ENCODE results near the gene PDIA3. TPM values are rescaled to one million over a fixed set of nuclear protein-coding genes. Genes with fewer than 3 reads are reported as not detected.

The PDIA3 gene
- total and polyA plus RNA-seq, 4 experiments from 2014 or later = 232 to 411 (median 320) TPM

DNA sequence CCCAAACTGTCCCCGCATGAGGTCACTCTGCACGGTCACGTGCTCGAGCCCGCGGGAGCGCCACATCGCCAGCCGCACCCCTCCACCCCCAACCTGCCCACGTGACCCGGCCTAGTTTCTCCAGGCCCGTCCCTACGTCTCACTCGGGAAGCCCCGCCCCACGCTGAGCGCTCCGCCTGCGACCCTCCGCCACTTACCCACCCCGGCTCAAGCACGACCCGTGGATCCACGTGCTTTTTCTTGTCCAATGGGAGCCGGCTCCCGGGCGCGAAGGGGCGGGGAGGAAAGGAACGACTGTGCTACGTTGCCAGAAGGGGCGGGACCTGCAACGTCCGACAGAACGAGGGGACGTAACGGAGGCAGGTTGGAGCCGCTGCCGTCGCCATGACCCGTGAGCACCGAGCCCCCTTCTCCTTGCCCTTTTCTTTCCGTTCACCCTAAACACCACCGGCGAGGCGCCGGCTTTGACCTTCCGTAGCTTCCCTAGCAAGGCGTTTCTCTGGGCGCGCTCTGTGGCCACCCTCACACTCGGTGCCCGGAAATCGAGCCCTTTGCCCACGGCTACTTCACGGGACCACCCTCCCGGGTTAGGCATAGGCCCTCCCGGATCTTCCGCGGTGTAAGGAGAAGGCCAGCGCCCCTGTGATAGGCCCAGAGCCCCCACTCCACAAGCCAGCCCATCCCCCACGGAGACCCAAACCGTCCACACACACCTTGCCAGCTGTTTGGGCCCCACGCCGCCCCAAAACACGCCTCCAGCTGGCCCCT lies 45.9 kb downstream of the PDIA3 start, which contains the start of gene SERF2:
TSS of gene SERF2 (plus strand) at position 328 of the 768 bp plus-strand sequence. CDS start at position 385, 57 bp downstream.
- Mint-ChIP-seq H3K4me3 (peak within 1 kb of the TSS; percentile 93 to 97 (median 96)), H3K9me3 (no peaks in the 10 kb centered on the region), H3K4me1 (peaks cover 20 to 56% (median 37%) of the 10 kb centered on the region in 4 donors), H3K27ac (peak within 1 kb of the TSS; percentile 97 to 99 (median 98)), H3K27me3 (no peaks in the 10 kb centered on the region), H3K36me3 (peaks cover 32 to 52% of the 10 kb centered on the region in 2 donors)
- H3K36me3 ChIP-seq (ENCODE audit: insufficient read depth, low read length) = peaks cover 34% of the 10 kb centered on the region
- CTCF ChIA-PET (ENCODE audit: partially characterized antibody) = interaction anchor here (1.0 to 6.1 kb wide), 3 partner anchors 14 to 22 kb away, joined by 3 to 54 read pairs (median 3); partner anchors contain the start of gene ELL3
- H3K27ac ChIP-seq (ENCODE audit: low read depth, low read length) = peak within 1 kb of the TSS; percentile 100
- no peaks in the 10 kb centered on the region for H3K27me3 ChIP-seq (ENCODE audit: insufficient read depth, low read length)
- H3K4me3 ChIP-seq (ENCODE audit: low read length in 2 of 2) = peak within 1 kb of the TSS; percentile 97
- POLR2A ChIA-PET (ENCODE audit: partially characterized antibody) = interaction anchor here (0.6 to 5.3 kb wide), 12 partner anchors 10 to 462 kb away, joined by 3 to 62 read pairs (median 8); partner anchors contain the start of genes ELL3, HYPK, MFAP1 and SERINC4
- DNase-seq = peak; percentile 97 to 100 (median 98)
- peaks cover 36% of the 10 kb centered on the region for H3K4me1 ChIP-seq (ENCODE audit: insufficient read depth, low read length)
- intact Hi-C loops (cut with micrococcal nuclease) = loop anchor here (1.0 to 2.0 kb wide), 4 partner anchors 8 to 46 kb away; partner anchors contain the start of genes HYPK, MFAP1, PDIA3 and SERINC4
- no peaks in the 10 kb centered on the region for H3K9me3 ChIP-seq (ENCODE audit: control insufficient read depth in 1 of 2, low read length in 2 of 2)

DNA sequence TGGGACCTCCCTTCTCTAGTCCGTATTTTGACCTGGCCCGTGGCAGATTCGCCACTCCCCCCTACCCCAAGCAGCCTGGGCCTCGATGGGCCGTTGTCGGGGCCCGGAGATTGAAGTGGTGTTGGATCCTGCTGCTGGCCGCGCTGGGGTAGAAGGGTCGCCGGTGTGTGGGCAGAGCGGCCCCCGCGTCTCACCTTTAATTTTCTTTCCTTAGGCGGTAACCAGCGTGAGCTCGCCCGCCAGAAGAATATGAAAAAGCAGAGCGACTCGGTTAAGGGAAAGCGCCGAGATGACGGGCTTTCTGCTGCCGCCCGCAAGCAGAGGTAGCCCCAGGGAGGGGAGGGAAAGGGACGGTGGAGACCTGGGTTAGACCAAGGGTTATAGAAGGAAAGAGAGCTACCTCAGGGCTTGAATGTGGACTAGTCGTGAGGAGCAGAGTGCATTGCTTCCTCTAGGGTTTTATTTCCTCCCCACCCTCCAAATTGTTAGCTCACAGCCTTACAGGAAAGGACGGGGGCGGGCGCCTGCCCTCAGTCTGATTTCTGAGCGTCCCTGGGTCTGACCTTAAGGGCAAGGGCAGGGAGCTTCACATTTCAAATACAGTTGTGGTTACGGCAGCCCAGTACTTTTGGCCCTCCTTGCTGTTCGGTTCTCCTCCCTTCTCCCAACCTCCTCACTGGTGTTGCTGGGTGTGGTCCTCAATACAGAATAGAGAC lies 46.7 kb downstream of the PDIA3 start:
- Mint-ChIP-seq H3K27me3 (no peaks in the 10 kb centered on the region), H3K27ac (peak overlapping the region; percentile 97 to 99 (median 98)), H3K9me3 (no peaks in the 10 kb centered on the region), H3K36me3 (peaks cover 32 to 55% of the 10 kb centered on the region in 2 donors), H3K4me1 (peaks cover 20 to 56% (median 37%) of the 10 kb centered on the region in 4 donors), H3K4me3 (peak overlapping the region; percentile 93 to 97 (median 96))
- H3K36me3 ChIP-seq (ENCODE audit: insufficient read depth, low read length) = peaks cover 34% of the 10 kb centered on the region
- ChIA-PET POLR2A (ENCODE audit: partially characterized antibody) (interaction anchor here (0.6 to 5.3 kb wide), 12 partner anchors 10 to 496 kb away, joined by 3 to 62 read pairs (median 8); partner anchors contain the start of genes ELL3, GOLM2, HYPK and MFAP1), CTCF (ENCODE audit: partially characterized antibody) (interaction anchor here (0.5 to 6.1 kb wide), 4 partner anchors 15 to 43 kb away, joined by 3 to 54 read pairs (median 3); partner anchors contain the start of gene ELL3)
- intact Hi-C loops (cut with micrococcal nuclease) = loop anchor here (1.0 to 2.0 kb wide), 4 partner anchors 7 to 47 kb away; partner anchors contain the start of genes HYPK, MFAP1, PDIA3 and SERINC4
- DNase-seq = peak in 4 of 5 donors; percentile 20 to 24 (median 23)
- peak overlapping the region; percentile 100 for H3K27ac ChIP-seq (ENCODE audit: low read depth, low read length)
- H3K27me3 ChIP-seq (ENCODE audit: insufficient read depth, low read length) = no peaks in the 10 kb centered on the region
- peaks cover 36% of the 10 kb centered on the region for H3K4me1 ChIP-seq (ENCODE audit: insufficient read depth, low read length)
- peak overlapping the region; percentile 97 for H3K4me3 ChIP-seq (ENCODE audit: low read length in 2 of 2)
- no peaks in the 10 kb centered on the region for H3K9me3 ChIP-seq (ENCODE audit: control insufficient read depth in 1 of 2, low read length in 2 of 2)

GRCh38 chr15:43793647-43794046 lies 47.4 kb downstream of the PDIA3 start:
- Histone ChIP-seq H3K36me3 (ENCODE audit: insufficient read depth, low read length) (peaks cover 35% of the 10 kb centered on the region), H3K9me3 (ENCODE audit: control insufficient read depth in 1 of 2, low read length in 2 of 2) (no peaks in the 10 kb centered on the region), H3K4me1 (ENCODE audit: insufficient read depth, low read length) (peaks cover 37% of the 10 kb centered on the region), H3K27me3 (ENCODE audit: insufficient read depth, low read length) (no peaks in the 10 kb centered on the region), H3K27ac (ENCODE audit: low read depth, low read length) (peak overlapping the region; percentile 100), H3K4me3 (ENCODE audit: low read length in 2 of 2) (peak overlapping the region; percentile 97)
- ChIA-PET CTCF (ENCODE audit: partially characterized antibody) (interaction anchor here (0.5 to 6.1 kb wide), 4 partner anchors 15 to 44 kb away, joined by 3 to 54 read pairs (median 3); partner anchors contain the start of gene ELL3), POLR2A (ENCODE audit: partially characterized antibody) (interaction anchor here (0.6 to 5.3 kb wide), 10 partner anchors 9 to 495 kb away, joined by 3 to 62 read pairs (median 9); partner anchors contain the start of genes ELL3, GOLM2, HYPK and MFAP1)
- no peak for DNase-seq
- peaks cover 26 to 62% (median 43%) of the 10 kb centered on the region in 4 donors for H3K4me1 Mint-ChIP-seq
- H3K36me3 Mint-ChIP-seq = peaks cover 38 to 61% of the 10 kb centered on the region in 2 donors
- H3K27ac Mint-ChIP-seq = peak overlapping the region; percentile 22 to 98 (median 98)
- peak overlapping the region; percentile 93 to 97 (median 96) for H3K4me3 Mint-ChIP-seq
- H3K9me3 Mint-ChIP-seq = no peaks in the 10 kb centered on the region
- intact Hi-C loops (cut with micrococcal nuclease) = loop anchor here (2.0 kb wide), 1 partner anchor 31 kb away; the partner anchor contains the start of gene MFAP1
- no peaks in the 10 kb centered on the region for H3K27me3 Mint-ChIP-seq

DNA sequence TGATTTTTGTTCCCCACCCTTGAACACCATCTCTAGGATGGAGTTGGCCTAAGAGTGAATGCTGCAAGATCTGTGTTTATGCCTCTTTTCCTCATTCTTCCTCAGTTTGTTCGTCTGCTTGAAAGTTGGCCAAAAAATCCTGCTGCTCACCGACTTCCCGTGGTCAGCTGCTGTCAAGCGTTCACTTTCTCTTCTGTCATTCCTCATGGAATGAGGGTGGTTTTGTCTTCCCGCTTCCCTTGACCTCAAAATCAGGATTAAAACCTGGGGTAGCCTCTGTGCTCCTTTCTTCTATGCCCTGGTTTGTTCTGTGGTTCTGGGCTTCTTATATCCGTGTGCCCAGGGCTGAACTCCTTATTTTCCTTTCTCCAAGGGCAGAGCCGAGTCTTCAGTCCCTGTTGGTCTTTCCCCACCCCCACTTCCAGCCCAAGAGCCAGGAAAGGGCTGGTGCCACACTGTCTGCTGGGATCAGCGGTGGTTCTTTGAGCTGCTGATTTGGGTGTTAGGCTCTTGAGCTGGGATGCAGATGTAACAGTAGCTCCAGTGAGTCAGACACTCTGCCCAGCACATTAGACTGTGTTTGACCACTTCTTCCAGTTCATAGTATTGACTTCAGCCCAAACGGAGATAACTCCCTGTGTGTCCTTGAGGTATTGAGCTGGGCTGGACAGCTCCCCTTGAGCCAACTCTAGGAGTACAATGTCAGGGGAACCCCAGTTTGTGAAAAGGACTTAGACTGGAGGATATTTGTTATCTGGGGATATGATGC lies 48.2 kb downstream of the PDIA3 start:
- peak overlapping the region; percentile 59 to 97 (median 94) for H3K4me3 Mint-ChIP-seq
- peaks cover 44 to 68% of the 10 kb centered on the region in 2 donors for H3K36me3 Mint-ChIP-seq
- ChIA-PET CTCF (ENCODE audit: partially characterized antibody) (interaction anchor here (2.1 to 3.1 kb wide), 2 partner anchors 18 to 24 kb away, joined by 11 read pairs; partner anchors contain the start of gene ELL3), POLR2A (ENCODE audit: partially characterized antibody) (interaction anchor here (1.7 to 5.3 kb wide), 3 partner anchors 17 to 33 kb away, joined by 6 to 54 read pairs (median 28); partner anchors contain the start of genes ELL3 and MFAP1)
- Histone ChIP-seq H3K9me3 (ENCODE audit: control insufficient read depth in 1 of 2, low read length in 2 of 2) (no peaks in the 10 kb centered on the region), H3K27ac (ENCODE audit: low read depth, low read length) (peak overlapping the region; percentile 100), H3K4me1 (ENCODE audit: insufficient read depth, low read length) (peaks cover 45% of the 10 kb centered on the region), H3K27me3 (ENCODE audit: insufficient read depth, low read length) (no peaks in the 10 kb centered on the region), H3K36me3 (ENCODE audit: insufficient read depth, low read length) (peaks cover 43% of the 10 kb centered on the region), H3K4me3 (ENCODE audit: low read length in 2 of 2) (no peak overlapping the region)
- peak overlapping the region; percentile 22 to 98 (median 86) for H3K27ac Mint-ChIP-seq
- no peaks in the 10 kb centered on the region for H3K27me3 Mint-ChIP-seq
- no peaks in the 10 kb centered on the region for H3K9me3 Mint-ChIP-seq
- intact Hi-C loops (cut with micrococcal nuclease) = no loop called here
- H3K4me1 Mint-ChIP-seq = peaks cover 26 to 70% (median 48%) of the 10 kb centered on the region in 4 donors
- no peak for DNase-seq

DNA sequence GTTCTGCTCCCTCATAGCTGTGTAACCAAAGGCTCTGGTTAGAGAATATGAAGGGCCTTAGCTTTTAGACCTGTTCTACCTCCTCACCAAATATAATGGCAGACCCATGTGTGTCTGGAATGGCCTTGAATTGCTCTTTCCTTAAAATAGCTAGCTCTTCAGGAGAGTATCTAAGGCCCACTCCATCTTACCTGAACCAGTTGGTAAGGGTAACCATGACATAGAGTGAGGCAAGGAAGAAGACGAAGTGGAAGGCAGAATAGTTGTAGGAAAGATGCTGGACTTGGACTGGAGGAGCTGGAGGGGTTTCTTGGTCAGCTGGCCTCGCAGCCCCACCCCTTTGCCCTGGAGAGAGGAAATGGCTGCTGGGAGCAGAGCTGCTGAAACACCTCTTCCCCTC lies 49.0 kb downstream of the PDIA3 start:
- ChIA-PET POLR2A (ENCODE audit: partially characterized antibody) (interaction anchor here (0.6 to 5.3 kb wide), 4 partner anchors 29 to 49 kb away, joined by 3 to 28 read pairs (median 5); partner anchors contain the start of genes MFAP1 and PDIA3), CTCF (ENCODE audit: partially characterized antibody) (interaction anchor here (0.7 to 3.1 kb wide), 3 partner anchors 17 to 25 kb away, joined by 3 to 11 read pairs (median 11); partner anchors contain the start of gene ELL3)
- peak overlapping the region; percentile 100 for H3K27ac ChIP-seq (ENCODE audit: low read depth, low read length)
- intact Hi-C loops (cut with micrococcal nuclease) = no loop called here
- H3K4me1 ChIP-seq (ENCODE audit: insufficient read depth, low read length) = peaks cover 52% of the 10 kb centered on the region
- H3K4me3 ChIP-seq (ENCODE audit: low read length in 2 of 2) = no peak overlapping the region
- no peaks in the 10 kb centered on the region for H3K9me3 Mint-ChIP-seq
- no peak overlapping the region for H3K4me3 Mint-ChIP-seq
- H3K27me3 ChIP-seq (ENCODE audit: insufficient read depth, low read length) = no peaks in the 10 kb centered on the region
- no peaks in the 10 kb centered on the region for H3K27me3 Mint-ChIP-seq
- H3K36me3 ChIP-seq (ENCODE audit: insufficient read depth, low read length) = peaks cover 44% of the 10 kb centered on the region
- peak overlapping the region in 5 of 7 donors; percentile 48 to 97 (median 57) for H3K27ac Mint-ChIP-seq
- peaks cover 30 to 77% (median 55%) of the 10 kb centered on the region in 4 donors for H3K4me1 Mint-ChIP-seq
- H3K36me3 Mint-ChIP-seq = peaks cover 47 to 70% of the 10 kb centered on the region in 2 donors
- no peaks in the 10 kb centered on the region for H3K9me3 ChIP-seq (ENCODE audit: control insufficient read depth in 1 of 2, low read length in 2 of 2)
- DNase-seq = no peak

DNA sequence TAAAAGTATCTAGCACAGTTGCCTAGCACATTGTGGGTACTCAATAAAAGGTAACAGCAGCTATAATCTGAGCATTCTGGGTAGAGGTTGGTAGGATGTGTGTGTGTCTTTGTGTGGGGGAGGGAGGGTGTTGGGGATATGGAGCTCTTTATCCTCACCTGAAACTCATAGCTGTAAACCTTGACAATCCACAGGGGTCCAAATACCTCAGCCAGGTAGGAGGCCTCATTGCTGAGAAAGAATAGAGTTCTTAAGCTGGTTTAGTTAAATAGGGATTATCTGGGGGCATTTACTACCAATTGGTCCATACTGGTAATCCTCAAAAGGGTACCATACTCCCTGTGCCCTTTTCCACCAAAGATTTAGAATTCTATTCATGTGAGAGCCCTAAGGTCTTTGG lies 49.8 kb downstream of the PDIA3 start:
- Mint-ChIP-seq H3K4me1 (peaks cover 34 to 85% (median 60%) of the 10 kb centered on the region in 4 donors), H3K4me3 (no peak overlapping the region), H3K27ac (peak overlapping the region in 4 of 7 donors; percentile 0 to 97 (median 57)), H3K9me3 (no peaks in the 10 kb centered on the region), H3K36me3 (peaks cover 51 to 78% of the 10 kb centered on the region in 2 donors), H3K27me3 (no peaks in the 10 kb centered on the region)
- intact Hi-C loops (cut with micrococcal nuclease) = no loop called here
- Histone ChIP-seq H3K4me1 (ENCODE audit: insufficient read depth, low read length) (peaks cover 58% of the 10 kb centered on the region), H3K27ac (ENCODE audit: low read depth, low read length) (no peak overlapping the region), H3K4me3 (ENCODE audit: low read length in 2 of 2) (no peak overlapping the region), H3K27me3 (ENCODE audit: insufficient read depth, low read length) (no peaks in the 10 kb centered on the region), H3K36me3 (ENCODE audit: insufficient read depth, low read length) (peaks cover 44% of the 10 kb centered on the region), H3K9me3 (ENCODE audit: control insufficient read depth in 1 of 2, low read length in 2 of 2) (no peaks in the 10 kb centered on the region)
- ChIA-PET POLR2A (ENCODE audit: partially characterized antibody) (interaction anchor here (0.8 to 1.3 kb wide), 3 partner anchors 29 to 285 kb away, joined by 3 to 4 read pairs (median 3); partner anchors contain the start of genes MFAP1 and PDIA3), CTCF (ENCODE audit: partially characterized antibody) (interaction anchor here (2.1 to 3.1 kb wide), 2 partner anchors 19 to 25 kb away, joined by 11 read pairs; partner anchors contain the start of gene ELL3)
- no peak for DNase-seq

Measured in CD4-positive, alpha-beta memory T cell (primary cell).